Medulla oblongata (tissue), 1 donor: ENCODE results near the gene KRTAP10-3.
"Not testable (repeated sequence)": the region's sequence is repeated elsewhere in the genome, so short reads cannot be mapped to it uniquely, and the experiment has no call there.

Source experiments
- DNase-seq: peaks from one replicate; pipeline ENCODE4 v3.0.0-alpha.2; 2015; ENCODE audit errors: extremely low spot score

The KRTAP10-3 gene

DNA sequence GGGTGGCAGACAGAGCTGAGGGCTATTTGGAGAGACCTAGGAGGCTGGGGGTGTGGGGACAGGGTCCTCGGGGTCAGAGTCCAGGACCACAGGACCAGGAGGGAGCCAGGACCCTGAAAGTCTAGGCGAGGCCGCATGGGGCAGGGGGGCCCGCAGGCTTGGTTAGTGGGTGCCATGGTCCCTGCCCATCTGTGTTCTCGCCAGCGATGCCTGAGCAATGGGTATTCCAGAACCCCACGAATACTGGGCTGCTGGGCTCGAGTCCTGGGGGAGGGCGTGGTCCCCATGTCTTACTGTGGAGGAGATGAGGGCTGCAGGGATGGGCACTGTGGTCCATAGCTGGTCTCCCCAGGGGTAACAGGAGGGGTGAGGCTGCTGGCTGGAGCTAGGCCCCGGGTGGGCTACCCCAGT lies 31.7 kb upstream of the KRTAP10-3 start:
- no peak for DNase-seq

DNA sequence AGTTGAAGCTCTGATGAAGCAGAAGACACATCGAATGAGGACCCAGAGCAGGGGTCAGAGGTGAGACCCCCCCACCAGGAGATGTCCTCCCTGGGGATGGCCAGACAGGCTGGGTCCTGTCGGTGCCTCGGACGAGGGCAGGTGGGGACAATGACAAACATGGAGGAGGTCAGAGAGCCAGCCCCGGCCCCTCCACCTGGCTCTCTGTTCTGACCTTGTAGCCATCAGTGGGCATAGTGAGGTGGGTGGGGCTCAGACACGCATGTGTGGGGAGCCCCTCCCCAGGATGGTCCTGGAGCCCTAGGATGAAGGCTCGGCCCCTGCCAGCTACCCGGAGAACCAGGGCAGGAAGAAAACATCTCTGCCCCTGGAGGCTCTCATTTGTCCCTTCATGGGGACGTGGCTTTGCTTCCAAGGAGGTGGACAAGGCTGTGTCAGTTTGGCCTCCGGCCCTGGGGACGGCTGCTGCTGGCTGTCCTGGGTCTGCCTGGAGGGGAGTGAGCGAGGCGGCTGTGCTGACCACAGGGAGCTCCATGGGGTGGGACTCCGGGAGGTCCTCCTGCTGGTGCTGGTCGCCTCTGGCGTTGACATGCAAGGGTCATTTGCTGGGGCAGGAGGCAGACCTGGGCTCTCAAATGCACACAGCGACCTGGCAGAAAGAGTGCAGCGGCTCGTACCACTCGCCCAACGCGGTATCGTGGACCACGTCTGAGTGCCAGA lies 31.2 kb upstream of the KRTAP10-3 start:
- no peak for DNase-seq

DNA sequence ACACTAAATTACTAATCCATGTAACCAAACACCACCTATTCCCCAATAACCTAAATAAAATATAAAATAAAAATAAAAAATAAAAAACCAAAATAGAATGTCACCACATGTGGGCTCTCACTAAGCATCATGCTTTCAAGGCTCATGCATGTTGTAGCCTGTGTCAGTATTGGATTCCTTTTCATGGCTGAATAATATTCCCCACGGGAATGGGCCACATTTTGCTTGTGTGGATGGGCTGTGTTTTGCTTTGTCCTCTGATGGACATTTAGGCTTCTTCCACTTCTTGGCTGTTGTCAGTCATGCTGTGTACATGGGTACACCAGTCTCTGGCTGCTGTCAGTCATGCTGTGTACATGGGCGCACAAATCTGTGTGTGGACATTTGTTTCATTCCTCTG lies 30.5 kb upstream of the KRTAP10-3 start:
- no peak for DNase-seq

DNA sequence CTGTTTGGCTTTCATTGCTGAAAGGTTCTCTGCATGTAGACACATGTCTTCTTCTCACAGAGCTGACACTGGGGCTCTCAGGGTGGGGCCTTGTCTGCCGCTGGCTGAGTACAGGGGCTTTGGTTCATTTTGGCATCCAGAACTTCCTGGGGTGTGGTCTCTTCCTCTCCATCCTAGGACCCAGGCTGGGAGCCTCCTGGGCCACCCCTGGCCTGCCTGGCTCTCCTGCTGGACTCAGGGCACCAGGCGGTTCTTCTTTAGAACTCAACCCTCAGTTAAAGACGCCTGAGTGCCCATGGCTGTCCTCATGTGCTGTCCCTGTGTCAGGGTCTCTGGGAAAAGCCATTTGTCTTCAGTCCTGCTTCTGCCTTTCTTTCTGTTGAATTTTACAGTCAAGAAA lies 27.3 kb upstream of the KRTAP10-3 start:
- no peak for DNase-seq

DNA sequence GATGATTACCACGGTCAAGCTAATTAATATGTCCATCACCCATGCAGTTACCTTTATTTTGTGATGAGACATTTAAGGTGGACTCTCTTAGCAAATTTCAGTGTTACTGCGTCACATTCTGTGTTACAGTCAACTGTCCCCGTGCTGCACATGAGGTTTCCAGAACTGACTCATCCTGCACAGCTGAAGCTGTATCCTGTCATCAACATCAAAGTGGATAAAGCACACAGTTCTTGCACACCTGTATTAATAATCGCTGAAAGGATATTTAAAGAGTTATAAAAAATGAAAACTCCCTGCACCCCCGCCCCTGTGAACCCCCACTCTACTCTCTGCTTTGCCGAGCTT lies 25.2 kb upstream of the KRTAP10-3 start:
- no peak for DNase-seq

DNA sequence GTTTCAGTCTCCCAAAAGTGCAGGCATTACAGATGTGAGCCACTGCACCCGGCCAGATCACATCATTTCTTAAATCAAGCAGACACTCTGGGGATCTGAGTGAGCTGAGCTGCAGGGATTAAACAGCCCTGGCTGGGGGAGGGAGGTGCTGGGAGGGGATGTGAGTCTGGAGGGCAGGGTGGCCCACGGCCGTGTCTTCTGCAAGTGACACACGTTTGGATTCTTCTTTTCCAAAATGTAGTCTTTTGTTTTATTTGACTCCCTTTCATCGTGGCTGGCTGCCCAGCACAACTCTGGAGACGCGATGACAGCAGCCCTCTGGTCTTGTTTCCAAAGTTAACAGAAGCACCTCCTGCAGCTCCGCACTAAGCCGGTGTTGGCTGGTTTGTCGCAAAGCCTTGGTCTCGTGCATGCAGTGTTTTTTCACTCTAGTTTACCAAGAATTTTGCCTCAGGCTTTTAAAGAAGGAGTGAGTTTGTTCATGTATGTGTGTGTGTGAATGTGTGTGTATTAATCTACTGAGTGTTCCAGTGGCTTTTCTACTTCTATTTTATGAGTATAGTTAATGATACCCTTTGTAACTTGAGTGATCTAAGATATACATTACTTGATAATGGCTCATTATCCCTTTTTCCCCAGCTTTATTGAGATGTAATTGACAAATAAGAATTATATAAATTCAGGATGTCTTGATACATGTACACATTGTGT lies 24.6 kb upstream of the KRTAP10-3 start:
- no peak for DNase-seq

DNA sequence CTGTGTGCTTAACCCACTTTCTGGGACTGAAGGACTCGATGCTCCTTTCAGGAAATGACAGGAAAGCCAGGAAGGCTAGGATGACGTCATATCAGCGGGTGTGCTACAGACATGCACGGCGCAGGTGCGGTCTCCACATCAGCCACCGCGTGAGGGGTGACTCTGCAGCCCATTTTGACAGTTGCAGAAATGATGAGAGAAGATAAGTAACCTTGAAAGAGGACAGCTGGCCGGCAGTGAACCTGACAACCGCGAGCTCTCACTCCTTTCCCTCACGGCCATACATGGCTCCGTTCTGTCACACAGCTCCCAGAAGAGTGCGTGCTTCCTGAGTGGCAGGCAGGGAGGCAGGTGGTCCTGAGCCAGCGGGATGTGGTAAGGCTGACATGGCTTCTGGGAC lies 23.5 kb upstream of the KRTAP10-3 start:
- DNase-seq: no peak

DNA sequence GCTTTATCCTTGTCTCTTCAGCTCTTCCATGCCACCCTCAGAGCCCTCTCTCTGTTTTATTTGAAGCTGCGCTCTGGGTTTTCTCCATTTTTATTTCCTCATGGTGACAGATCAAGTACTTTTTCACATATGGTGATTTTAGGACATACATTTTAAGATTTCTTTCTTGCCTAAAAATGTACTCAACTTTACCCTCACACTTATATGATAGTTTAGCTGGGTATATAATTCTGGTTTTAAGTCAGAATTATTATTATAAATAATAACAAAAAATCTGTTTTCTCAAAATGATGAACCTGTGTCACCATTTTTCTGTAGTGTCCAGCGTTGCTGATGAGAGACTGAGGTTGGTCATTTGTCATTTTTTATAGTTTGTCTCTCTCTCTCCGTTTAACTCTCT lies 22.6 kb upstream of the KRTAP10-3 start:
- DNase-seq: no peak

DNA sequence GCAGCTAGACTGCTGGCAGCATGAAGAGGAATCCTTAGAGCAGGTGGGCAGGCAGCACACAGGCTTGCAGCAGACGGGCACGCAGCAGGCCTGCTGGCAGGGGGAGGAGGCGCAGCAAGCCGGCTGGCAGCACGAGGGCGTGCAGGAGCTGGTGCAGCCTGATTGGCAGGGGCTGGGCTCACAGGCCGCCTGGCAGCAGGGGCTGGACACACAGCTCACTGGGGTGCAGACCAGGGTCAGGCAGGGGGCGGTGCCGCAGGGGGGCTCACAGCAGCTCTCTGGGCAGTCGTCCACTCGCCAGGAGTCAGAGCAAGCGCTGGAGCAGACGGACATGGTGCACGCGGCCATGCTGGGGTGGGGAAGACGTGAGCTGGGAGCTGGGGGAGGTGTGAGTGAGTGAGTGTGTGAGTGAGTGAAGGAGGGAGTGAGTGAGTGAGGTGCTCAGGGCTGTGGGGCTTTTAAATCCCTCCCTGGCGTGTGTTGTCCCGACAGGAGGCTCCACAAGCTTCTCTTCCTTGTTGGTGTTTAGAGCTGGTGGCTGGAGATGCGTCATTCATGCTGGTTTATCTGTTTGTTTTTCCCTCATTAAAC lies 21.7 kb upstream of the KRTAP10-3 start, which contains the start of gene KRTAP10-5:
Gene KRTAP10-5, minus strand, starts transcription at position 374 of the 591 bp plus-strand sequence. Its CDS starts 26 bp downstream, at position 348.
- DNase-seq: not testable (repeated sequence)

DNA sequence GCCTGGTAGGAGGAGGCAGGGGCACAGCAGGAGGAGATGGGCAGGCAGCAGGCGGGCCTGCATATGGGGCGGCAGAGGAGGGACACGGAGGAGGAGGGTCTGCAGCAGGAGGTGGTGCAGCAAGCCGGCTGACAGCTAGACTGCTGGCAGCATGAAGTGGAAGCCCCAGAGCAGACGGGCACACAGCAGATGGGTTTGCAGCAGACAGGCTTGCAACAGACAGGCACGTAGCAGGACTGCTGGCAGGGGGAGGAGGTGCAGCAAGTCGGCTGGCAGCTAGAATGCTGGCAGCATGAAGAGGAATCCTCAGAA lies 21.2 kb upstream of the KRTAP10-3 start:
- no peak for DNase-seq

DNA sequence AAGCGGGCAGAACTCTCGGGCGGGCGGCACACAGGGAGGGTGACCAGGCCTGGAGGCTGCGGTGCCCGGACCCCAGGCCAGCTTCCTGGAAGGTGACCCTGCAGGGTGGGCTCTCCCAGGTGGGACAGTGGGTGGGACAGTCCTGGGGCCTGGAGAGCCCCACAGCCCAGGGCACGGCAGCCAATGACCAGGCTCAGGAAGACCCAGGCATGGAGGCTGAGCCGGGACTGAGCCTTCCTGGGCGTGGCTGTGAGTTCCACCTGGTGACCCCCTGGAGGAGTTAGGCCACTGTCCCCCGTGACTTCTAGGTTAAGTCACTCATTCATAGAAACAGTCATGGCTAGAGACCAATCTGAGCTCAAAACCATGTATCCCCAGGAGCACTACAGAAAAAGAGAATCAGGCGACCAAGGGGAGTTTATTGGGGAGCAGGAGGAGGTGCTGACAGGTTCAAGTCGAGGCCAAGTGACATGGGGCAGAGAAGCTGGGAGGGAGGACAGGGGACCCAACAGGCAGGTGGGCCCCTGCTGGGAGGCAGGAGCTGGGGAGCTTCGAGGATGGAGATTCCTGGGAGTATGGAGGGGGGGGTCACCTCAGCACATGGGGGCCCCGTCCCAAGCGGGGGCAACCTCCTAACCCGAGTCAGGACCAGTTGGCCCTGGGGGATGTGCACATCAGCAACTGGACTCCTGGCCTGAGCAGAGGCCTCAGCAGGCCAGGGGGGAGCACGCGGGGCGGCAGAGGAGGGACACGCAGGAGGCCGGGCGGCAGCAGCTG lies 20.6 kb upstream of the KRTAP10-3 start:
- no peak for DNase-seq

DNA sequence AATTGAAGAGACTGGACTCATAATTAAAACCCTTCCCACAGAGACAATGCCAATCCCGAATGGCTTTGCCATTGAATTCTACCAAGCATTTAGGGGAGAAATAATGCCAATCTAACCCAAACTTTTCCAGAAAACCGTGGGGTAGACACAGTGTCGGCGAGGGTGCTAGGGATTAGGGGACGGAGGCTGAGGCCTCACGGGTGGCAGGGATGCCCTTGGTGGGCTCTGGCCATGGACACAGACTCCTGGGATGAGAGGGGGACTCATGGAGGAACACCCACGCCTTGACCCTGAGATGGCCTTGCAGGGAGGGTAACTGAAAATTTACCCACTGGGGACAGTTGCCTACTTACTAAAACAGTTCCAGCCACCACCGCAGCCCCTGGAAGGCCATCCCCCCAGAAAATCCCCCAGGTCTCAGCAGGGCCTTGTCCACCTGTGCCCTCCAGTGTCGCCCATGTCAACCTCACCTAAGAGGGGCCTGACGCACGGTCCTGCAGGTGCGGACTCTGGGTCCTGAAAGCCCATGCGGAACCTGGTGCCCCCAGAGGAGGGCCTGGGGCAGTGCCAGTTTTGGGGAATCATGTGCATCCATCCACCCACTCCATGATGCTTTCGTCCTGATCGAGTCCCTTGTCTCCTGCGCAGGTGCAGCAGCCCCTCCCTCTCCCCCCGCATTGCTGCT lies 19.9 kb upstream of the KRTAP10-3 start:
- no peak for DNase-seq

DNA sequence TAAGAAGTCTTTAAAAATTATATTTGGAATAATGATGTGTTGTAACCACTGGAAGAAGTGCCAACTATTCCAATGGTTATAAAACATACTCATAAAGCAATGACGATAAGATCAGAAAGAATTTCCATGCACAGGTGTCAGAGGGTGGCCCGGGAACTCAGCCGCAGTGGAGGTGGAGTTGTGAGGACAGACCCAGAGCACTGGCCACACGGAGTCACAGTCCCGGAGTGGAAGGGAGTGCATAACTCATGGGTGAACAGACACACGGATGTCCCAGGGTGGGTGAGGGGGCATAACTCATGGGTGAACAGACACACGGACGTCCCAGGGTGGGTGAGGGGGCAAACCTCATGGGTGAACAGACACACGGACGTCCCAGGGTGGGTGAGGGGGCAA lies 17.4 kb upstream of the KRTAP10-3 start:
- DNase-seq: no peak

DNA sequence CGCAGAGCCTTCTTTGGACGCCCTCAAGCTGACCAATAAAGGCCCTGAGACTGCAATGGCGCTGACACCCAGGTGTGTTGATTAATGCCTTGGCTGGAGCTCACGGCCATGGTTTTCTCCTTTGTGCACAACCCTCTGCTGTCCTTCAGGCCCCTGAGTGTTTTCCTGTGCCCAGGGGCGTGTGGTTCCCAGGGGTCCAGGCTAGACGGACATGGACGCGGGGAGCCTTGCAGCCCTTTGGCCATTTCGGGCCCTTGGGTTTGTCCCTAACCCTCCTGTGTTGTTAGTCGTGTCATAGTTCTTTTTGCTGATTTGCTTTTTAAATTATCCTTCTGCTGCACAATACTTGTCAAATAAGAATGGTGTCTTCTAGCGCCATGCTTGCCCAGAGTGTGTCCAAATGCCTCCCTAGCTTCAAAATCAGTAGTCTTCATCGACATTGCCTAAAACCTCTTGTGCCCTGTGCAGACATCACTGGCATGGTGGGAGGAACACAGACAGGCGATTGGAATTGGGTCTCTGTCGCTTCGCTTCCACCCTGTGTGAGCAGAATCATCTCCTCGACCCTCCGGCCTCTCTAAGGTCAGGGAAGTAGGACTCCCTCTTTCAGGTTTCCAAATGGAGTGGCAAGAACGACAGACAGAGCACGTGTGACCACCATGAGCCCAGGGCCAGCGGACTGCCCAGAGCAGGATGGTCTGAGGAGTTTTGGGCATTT lies 16.9 kb upstream of the KRTAP10-3 start:
- DNase-seq: no peak

DNA sequence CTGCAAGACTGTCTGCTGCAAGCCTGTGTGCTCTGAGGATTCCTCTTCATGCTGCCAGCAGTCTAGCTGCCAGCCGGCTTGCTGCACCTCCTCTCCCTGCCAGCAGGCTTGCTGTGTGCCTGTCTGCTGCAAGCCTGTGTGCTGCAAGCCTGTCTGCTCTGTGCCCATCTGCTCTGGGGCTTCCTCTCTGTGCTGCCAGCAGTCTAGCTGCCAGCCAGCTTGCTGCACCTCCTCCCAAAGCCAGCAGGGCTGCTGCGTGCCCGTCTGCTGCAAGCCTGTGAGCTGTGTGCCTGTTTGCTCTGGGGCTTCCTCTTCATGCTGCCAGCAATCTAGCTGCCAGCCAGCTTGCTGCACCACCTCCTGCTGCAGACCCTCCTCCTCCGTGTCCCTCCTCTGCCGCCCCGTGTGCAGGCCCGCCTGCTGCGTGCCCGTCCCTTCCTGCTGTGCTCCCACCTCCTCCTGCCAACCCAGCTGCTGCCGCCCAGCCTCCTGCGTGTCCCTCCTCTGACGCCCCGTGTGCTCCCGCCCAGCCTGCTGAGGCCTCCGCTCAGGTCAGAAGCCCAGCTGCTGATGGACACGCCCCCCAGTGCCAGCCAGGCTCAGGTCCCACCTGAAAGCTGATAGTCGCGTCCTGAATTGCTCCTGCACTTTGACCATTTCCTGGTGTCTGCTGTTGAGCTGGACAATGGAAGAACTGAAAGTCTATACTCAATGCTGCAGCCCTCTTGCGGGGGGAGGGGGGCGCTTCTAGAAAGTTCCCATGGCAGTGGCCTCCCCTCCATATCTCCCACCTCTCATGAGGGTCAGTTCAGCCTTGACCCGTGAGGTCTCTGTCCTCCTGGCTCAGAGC lies 16.1 kb upstream of the KRTAP10-3 start:
- no peak for DNase-seq

DNA sequence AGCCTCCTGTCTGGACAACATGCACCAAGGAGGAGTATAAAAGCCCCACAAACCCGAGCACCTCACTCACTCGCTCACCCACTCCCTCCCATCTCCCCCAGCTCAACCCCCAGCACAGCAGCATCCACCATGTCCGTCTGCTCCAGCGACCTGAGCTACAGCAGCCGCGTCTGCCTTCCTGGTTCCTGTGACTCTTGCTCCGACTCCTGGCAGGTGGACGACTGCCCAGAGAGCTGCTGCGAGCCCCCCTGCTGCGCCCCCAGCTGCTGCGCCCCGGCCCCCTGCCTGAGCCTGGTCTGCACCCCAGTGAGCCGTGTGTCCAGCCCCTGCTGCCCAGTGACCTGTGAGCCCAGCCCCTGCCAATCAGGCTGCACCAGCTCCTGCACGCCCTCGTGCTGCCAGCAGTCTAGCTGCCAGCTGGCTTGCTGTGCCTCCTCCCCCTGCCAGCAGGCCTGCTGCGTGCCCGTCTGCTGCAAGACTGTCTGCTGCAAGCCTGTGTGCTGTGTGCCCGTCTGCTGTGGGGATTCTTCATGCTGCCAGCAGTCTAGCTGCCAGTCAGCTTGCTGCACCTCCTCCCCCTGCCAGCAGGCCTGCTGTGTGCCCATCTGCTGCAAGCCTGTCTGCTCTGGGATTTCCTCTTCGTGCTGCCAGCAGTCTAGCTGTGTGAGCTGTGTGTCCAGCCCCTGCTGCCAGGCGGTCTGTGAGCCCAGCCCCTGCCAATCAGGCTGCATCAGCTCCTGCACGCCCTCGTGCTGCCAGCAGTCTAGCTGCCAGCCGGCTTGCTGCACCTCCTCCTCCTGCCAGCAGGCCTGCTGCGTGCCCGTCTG lies 15.2 kb upstream of the KRTAP10-3 start, which contains the start of gene KRTAP10-4:
Gene KRTAP10-4, plus strand, starts transcription at position 100 of the 827 bp plus-strand sequence. Its CDS starts 30 bp downstream, at position 130.
- not testable (repeated sequence) for DNase-seq

DNA sequence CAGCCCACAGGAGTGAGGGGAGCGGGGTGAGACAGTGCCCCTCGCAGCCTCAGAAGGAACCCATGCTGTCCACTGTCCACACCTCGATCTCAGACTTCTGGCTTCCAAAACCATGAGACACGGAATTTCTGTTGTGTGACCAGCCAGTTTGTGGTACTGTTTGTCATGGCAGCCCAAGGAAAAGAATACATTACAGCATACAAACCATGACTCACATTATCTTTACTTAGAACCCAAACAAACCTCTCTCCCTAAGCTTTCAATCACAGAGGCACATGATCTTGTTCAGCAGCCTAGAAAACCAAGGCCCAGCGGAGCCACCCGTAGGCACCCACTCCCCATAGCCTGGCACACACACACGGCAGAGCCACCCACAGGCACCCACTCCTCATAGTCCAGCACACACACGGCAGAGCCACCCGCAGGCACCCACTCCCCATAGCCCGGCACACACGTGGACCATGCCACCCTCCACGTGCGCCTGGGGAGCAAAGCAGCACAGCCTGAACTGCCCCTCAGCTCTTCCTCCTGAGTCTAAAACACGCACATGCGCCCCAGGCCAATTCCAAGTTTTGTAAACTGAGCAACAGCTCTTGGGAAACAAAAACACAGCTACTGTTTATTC lies 14.5 kb upstream of the KRTAP10-3 start:
- DNase-seq: no peak

DNA sequence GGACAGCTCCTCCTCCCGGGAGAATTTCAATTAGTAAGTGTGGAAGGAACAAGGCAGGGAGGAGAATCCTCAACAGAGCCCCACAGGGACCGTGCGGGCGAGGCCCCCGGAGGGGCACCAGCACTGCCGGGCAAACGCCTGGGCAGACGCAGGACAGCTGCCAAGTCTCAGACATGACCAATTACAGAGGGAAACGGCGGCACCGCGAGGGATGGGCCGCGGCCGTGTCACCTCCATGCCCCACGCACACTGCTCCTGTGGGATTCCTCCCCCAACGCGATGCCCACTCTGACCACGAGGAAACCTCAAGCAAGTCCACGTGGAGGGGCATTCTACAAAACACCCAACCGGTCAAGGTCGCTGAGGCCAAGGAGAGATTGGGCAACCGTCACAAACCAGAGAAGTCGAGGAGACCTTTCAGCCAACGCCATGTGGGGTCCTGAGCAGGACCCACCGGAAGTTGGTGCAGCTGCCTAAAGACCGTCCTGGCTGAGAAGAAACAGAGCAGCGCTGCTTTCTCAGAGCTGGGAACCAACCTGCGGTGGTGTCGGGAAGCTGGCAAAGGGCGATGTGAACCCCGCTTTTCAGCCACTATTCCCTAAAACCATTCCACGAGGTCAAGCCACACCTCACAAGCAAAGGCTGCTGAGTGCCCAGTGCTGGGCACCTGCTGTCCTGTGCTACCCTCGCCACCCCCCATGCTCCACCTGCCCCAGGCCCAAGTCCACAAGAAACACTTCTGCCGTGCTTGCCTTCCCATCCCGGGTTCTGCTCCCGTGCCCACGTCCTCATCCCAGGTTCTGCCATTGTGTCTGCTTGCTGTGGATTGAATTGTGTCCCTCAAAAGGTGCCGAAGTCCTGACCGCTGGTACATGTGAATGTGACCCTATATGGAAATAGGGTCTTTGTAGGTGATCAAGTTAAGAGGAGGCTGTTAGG lies 13.5 kb upstream of the KRTAP10-3 start:
- no peak for DNase-seq
